ENCODE results near the gene CYLD.
A peak's percentile ranks its signal among the peaks of the same experiment; 100 is the strongest.

CYLD gene

GRCh38 chr16:50696126-50696525, 45.8 kb upstream of the CYLD start:
- DNase-seq = no peak
- Histone ChIP-seq H3K4me3 (ENCODE audit: low read depth, low read length) (no peak overlapping the region), H3K27ac (no peak overlapping the region), H3K27me3 (replicated peaks) (peaks cover 7% of the 10 kb centered on the region), H3K36me3 (replicated peaks) (no peaks in the 10 kb centered on the region)
- no peak for TF ChIP-seq CTCF (IDR thresholded peaks at IDR 0.05; ENCODE audit: low read depth, low read length, missing control alignments)
- in situ Hi-C loops (cut with HindIII; ENCODE audit: low pct_ligation_motif_present, low sequenced_read_pairs) = no loop called here

- Histone ChIP-seq H3K27me3 (replicated peaks) (peaks cover 7% of the 10 kb centered on the region), H3K4me3 (ENCODE audit: low read depth, low read length) (no peak overlapping the region), H3K36me3 (replicated peaks) (no peaks in the 10 kb centered on the region), H3K27ac (no peak overlapping the region)
- DNase-seq = peak; percentile 64
- no peak for TF ChIP-seq CTCF (IDR thresholded peaks at IDR 0.05; ENCODE audit: low read depth, low read length, missing control alignments)
- in situ Hi-C loops (cut with HindIII; ENCODE audit: low pct_ligation_motif_present, low sequenced_read_pairs) = no loop called here
Observed at GRCh38 chr16:50696575-50697420, 45.1 kb upstream of the CYLD start.

- DNase-seq = no peak
- no peak overlapping the region for H3K4me3 ChIP-seq (ENCODE audit: low read depth, low read length)
- in situ Hi-C loops (cut with HindIII; ENCODE audit: low pct_ligation_motif_present, low sequenced_read_pairs) = no loop called here
- H3K27me3 ChIP-seq (replicated peaks) = peaks cover 7% of the 10 kb centered on the region
- no peaks in the 10 kb centered on the region for H3K36me3 ChIP-seq (replicated peaks)
- no peak overlapping the region for H3K27ac ChIP-seq
- TF ChIP-seq CTCF (IDR thresholded peaks at IDR 0.05; ENCODE audit: low read depth, low read length, missing control alignments) = no peak
Observed at GRCh38 chr16:50697421-50697715, 44.5 kb upstream of the CYLD start.

GRCh38 chr16:50697881-50698767, 43.8 kb upstream of the CYLD start:
- Histone ChIP-seq H3K36me3 (replicated peaks) (no peaks in the 10 kb centered on the region), H3K4me3 (ENCODE audit: low read depth, low read length) (peak overlapping the region; percentile 48), H3K27me3 (replicated peaks) (peaks cover 6% of the 10 kb centered on the region), H3K27ac (no peak overlapping the region)
- in situ Hi-C loops (cut with HindIII; ENCODE audit: low pct_ligation_motif_present, low sequenced_read_pairs) = no loop called here
- DNase-seq = peak; percentile 59
- no peak for TF ChIP-seq CTCF (IDR thresholded peaks at IDR 0.05; ENCODE audit: low read depth, low read length, missing control alignments)

- Histone ChIP-seq H3K4me3 (ENCODE audit: low read depth, low read length) (no peak overlapping the region), H3K27ac (no peak overlapping the region), H3K36me3 (replicated peaks) (no peaks in the 10 kb centered on the region), H3K27me3 (replicated peaks) (no peaks in the 10 kb centered on the region)
- TF ChIP-seq CTCF (IDR thresholded peaks at IDR 0.05; ENCODE audit: low read depth, low read length, missing control alignments) = no peak
- DNase-seq = no peak
- in situ Hi-C loops (cut with HindIII; ENCODE audit: low pct_ligation_motif_present, low sequenced_read_pairs) = no loop called here
Observed at GRCh38 chr16:50699326-50700159, 42.3 kb upstream of the CYLD start.
